ENCODE measurements around the gene WDR91. TPM values are rescaled to one million over a fixed set of nuclear protein-coding genes. Genes with fewer than 3 reads are reported as not detected.

Gene WDR91
- total RNA-seq, 1 donor from 2014 or later: 30.0 TPM

DNA sequence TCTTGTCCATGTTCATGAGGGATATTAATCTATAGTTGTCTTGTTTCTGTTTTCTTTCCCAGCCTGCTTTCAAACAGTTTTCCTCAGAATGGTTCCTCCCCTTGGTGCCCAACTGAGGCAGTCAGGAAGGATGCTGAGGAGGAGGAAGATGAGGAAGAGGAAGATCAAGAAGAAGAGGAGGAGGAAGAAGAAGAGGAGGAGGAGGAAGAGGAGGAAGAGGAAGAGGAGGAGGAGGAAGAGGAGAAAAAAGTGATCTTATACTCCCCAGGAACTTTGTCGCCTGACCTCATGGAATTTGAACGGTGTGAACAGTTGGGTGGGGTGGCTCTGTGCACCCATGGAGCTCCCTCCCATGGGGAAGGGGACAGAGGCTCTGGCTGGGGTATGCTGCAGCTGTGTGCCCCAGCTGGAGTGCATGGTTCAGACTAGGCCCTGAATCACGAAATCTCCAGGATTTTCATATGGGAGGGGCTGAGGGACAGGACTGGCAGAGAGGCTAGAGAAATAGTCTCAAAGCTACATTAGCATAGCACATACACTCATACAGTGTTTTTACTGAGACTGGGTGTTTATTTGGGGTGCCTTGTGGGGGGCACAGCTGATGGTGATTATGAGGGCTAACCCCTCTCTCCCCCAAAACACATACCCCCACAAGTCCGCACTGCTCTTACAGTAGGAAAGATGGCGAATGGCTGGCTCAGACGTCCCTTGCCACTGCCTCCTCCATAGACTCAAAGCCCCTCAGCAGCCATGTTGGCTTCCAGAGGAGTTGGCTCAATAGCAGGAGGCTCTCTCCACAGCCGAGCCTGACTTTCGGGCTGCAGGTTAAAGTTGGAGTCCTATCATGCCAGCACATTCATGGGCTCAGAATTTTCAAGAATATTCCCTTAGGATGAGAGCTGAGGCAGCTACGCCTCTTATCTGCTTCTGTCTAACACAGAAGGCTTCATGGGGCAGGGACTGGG lies 34.2 kb upstream of the WDR91 start:
- TF ChIP-seq, protein P1, sequence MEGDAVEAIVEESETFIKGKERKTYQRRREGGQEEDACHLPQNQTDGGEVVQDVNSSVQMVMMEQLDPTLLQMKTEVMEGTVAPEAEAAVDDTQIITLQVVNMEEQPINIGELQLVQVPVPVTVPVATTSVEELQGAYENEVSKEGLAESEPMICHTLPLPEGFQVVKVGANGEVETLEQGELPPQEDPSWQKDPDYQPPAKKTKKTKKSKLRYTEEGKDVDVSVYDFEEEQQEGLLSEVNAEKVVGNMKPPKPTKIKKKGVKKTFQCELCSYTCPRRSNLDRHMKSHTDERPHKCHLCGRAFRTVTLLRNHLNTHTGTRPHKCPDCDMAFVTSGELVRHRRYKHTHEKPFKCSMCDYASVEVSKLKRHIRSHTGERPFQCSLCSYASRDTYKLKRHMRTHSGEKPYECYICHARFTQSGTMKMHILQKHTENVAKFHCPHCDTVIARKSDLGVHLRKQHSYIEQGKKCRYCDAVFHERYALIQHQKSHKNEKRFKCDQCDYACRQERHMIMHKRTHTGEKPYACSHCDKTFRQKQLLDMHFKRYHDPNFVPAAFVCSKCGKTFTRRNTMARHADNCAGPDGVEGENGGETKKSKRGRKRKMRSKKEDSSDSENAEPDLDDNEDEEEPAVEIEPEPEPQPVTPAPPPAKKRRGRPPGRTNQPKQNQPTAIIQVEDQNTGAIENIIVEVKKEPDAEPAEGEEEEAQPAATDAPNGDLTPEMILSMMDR (IDR thresholded peaks at IDR 0.05): no peak
- H3K36me3 ChIP-seq: no peaks in the 10 kb centered on the region
- H3K4me3 ChIP-seq: no peak overlapping the region
- no peak for DNase-seq
- intact Hi-C loops (cut with DNase I): no loop called here
- no peaks in the 10 kb centered on the region for H3K27me3 ChIP-seq
- H3K4me1 ChIP-seq: no peaks in the 10 kb centered on the region
- no peak overlapping the region for H3K27ac ChIP-seq
- ATAC-seq: no peak
- H3K9me3 ChIP-seq: no peaks in the 10 kb centered on the region

DNA sequence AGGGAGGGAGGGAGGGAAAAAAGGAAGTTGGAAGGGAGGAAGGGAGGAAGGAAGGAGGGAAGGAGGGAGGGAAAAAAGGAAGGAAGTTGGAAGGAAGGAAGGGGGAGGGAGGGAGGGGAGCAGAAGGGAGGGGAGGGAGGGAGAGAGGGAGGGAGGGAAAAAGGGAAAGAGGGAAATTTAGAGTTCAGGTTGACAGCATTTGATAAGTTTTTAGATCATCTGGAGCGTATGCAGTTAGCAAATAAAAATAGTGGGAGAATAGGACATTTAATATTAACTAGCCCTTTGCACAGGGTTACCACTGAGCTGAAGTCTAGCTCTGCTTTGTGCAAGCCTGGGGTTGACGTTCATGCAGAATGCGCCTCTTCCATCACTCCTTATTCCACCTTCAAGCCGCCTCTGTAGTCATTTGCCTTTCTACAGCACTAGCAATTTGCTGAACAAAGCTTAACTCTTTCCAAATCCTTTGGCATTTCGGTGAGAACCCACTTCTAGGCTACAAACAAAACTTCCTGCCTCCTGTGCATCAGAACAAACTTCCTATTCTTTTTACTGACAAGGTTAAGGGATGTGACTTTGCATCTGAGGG lies 30.9 kb upstream of the WDR91 start:
- H3K27ac ChIP-seq: no peak overlapping the region
- H3K36me3 ChIP-seq: no peaks in the 10 kb centered on the region
- ATAC-seq (no peak), DNase-seq (no peak)
- H3K27me3 ChIP-seq: no peaks in the 10 kb centered on the region
- intact Hi-C loops (cut with DNase I): no loop called here
- no peak overlapping the region for H3K4me3 ChIP-seq
- no peaks in the 10 kb centered on the region for H3K4me1 ChIP-seq
- H3K9me3 ChIP-seq: no peaks in the 10 kb centered on the region
- TF ChIP-seq, protein P1 (IDR thresholded peaks at IDR 0.05): no peak

DNA sequence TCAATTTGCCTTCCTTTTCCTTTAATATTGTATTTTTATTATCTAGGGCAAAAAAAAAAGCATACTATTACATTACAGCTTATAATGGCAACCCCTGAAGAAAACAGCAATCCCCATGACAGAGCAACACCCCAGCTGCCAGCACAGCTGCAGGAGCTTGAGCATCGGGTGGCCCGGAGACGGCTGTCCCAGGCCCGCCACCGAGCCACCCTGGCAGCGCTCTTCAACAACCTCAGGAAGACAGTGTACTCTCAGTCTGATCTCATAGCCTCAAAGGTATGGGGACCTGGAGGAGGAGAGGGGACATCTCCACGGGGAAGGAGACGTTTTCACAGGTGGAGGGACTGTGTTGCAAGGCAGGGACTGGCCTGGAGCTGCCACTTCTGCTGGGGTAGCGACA lies 29.1 kb upstream of the WDR91 start:
- DNase-seq (no peak), ATAC-seq (no peak)
- Histone ChIP-seq H3K36me3 (no peaks in the 10 kb centered on the region), H3K4me1 (no peaks in the 10 kb centered on the region), H3K27me3 (no peaks in the 10 kb centered on the region), H3K9me3 (no peaks in the 10 kb centered on the region), H3K27ac (no peak overlapping the region), H3K4me3 (no peak overlapping the region)
- TF ChIP-seq, protein P1 (IDR thresholded peaks at IDR 0.05): no peak
- intact Hi-C loops (cut with DNase I): no loop called here

DNA sequence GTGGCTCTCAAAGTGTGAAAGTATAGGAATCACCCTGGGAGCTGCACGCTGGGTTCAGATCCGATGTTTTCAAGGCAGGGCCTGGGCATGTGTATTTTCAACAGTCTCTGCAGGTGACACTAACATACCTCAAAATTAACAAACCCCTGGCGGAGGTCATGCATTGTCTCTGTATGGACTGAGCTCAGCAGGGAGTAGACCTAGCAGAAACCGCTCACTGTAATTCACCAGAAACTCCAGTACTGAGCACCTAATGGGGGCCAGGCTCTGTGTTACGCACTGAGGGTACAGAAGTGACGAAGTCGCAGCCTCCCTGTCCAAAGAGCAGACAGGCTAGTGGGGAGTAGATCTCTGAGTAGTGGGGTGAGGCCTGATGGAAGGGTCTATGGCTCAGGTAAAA lies 27.9 kb upstream of the WDR91 start:
- no peaks in the 10 kb centered on the region for H3K9me3 ChIP-seq
- intact Hi-C loops (cut with DNase I): no loop called here
- TF ChIP-seq, protein P1 (IDR thresholded peaks at IDR 0.05): no peak
- no peak for ATAC-seq
- no peak overlapping the region for H3K4me3 ChIP-seq
- no peaks in the 10 kb centered on the region for H3K27me3 ChIP-seq
- H3K27ac ChIP-seq: no peak overlapping the region
- no peak for DNase-seq
- no peaks in the 10 kb centered on the region for H3K36me3 ChIP-seq
- no peaks in the 10 kb centered on the region for H3K4me1 ChIP-seq

DNA sequence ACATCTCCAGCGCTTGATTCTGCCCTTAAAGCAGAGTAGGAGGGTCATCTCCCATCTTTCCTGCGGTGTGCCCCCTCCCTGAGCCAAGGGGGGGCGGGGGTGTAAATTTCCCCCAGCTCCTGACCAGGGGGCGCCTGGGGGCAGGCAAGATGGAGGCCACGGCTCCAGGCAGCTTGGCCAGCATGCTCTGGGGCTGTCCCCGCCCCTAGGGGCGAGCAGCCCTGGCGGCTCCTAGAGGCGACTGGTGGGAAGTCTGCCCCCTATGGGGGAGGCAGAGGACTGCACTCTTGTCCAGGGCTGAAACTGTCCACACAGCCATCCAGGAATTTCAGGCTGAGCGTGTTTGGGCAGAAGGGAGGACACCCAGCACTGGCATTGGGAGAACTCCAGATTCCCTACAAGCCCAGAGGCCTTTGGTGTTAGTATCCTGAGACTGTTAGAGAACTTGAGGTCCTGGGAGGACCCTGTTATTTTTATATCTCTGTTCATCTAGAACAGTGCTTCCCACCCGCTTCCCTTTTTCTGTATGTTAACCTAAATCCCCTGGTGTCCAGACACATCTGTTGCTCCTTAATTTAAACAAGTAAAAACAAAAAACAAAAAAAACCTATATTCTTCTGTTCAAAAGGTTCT lies 26.9 kb upstream of the WDR91 start:
- intact Hi-C loops (cut with DNase I): no loop called here
- DNase-seq: no peak
- no peaks in the 10 kb centered on the region for H3K27me3 ChIP-seq
- H3K4me3 ChIP-seq: no peak overlapping the region
- no peaks in the 10 kb centered on the region for H3K4me1 ChIP-seq
- TF ChIP-seq, protein P1 (IDR thresholded peaks at IDR 0.05): peak; percentile 10
- peak; percentile 49 for ATAC-seq
- H3K27ac ChIP-seq: no peak overlapping the region
- H3K9me3 ChIP-seq: no peaks in the 10 kb centered on the region
- H3K36me3 ChIP-seq: no peaks in the 10 kb centered on the region

Measured in upper lobe of right lung (tissue), 1 donor.